H1 (cell line): ENCODE results near the gene KCNA2.

Source experiments
- CEBPB ChIP-seq: IDR thresholded peaks from 2 replicates; pipeline ENCODE4 v1.6.1; 2012; ENCODE audit warnings: low read depth, low read length
- EGR1 ChIP-seq: IDR thresholded peaks from 2 replicates; pipeline ENCODE4 v1.6.1; 2011; ENCODE audit warnings: low read depth, low read length, borderline replicate concordance
- EZH2 ChIP-seq: fragments of 200-600 bp; sonication (generic); IDR thresholded peaks from 2 replicates; pipeline ENCODE4 v1.7.1; 2012; ENCODE audit warnings: low read depth, mild to moderate bottlenecking, moderate library complexity, low read length, inconsistent platforms; ENCODE audit not compliant: severe bottlenecking
- GABPA ChIP-seq: IDR thresholded peaks from 2 replicates; pipeline ENCODE4 v1.6.1; 2011; ENCODE audit warnings: mild to moderate bottlenecking, low read length, moderate library complexity, borderline replicate concordance; ENCODE audit not compliant: insufficient read depth
- MAFK ChIP-seq: IDR thresholded peaks from 2 replicates; pipeline ENCODE4 v1.6.1; 2012; ENCODE audit warnings: low read depth, mild to moderate bottlenecking, improper control_type of control experiment, low read length
- POLR2A ChIP-seq, 2 experiments: IDR thresholded peaks; 1 replicate in 1 of 2; 2 replicates in 1 of 2; pipeline ENCODE4 v1.6.1; 2011; ENCODE audit warnings: low read depth in 2 of 2, low read length in 2 of 2, mild to moderate bottlenecking in 2 of 2; ENCODE audit errors: control extremely low read depth in 1 of 2
- POLR2AphosphoS5 ChIP-seq: IDR thresholded peaks from 2 replicates; pipeline ENCODE4 v1.6.1; 2011; ENCODE audit warnings: low read depth, low read length
- SIN3A ChIP-seq, 2 experiments: IDR thresholded peaks in 1 of 2; conservative IDR thresholded peaks in 1 of 2; 2 replicates each; pipeline ENCODE4 v1.6.1; 2011 to 2012; ENCODE audit warnings: low read length in 2 of 2, improper control_type of control experiment in 1 of 2, low read depth in 1 of 2, mild to moderate bottlenecking in 1 of 2
- TAF1 ChIP-seq: IDR thresholded peaks from 2 replicates; pipeline ENCODE4 v1.6.1; 2011; ENCODE audit warnings: mild to moderate bottlenecking, low read depth, low read length
- TF ChIP-seq, protein P1 (sequence below), 3 experiments: IDR thresholded peaks; 1 replicate in 2 of 3; 2 replicates in 1 of 3; pipeline versions ENCODE4 v1.5.1 to v1.6.1; 2011; ENCODE audit warnings: low read length in 3 of 3, mild to moderate bottlenecking in 3 of 3, inconsistent platforms in 2 of 3, low read depth in 1 of 3, moderate library complexity in 1 of 3; ENCODE audit not compliant: insufficient read depth in 1 of 3; ENCODE audit errors: control extremely low read depth in 1 of 3
- TF ChIP-seq, protein P2 (sequence below): IDR thresholded peaks from 2 replicates; pipeline ENCODE4 v1.6.1; 2011; ENCODE audit warnings: low read length, improper control_type of control experiment

DNA sequence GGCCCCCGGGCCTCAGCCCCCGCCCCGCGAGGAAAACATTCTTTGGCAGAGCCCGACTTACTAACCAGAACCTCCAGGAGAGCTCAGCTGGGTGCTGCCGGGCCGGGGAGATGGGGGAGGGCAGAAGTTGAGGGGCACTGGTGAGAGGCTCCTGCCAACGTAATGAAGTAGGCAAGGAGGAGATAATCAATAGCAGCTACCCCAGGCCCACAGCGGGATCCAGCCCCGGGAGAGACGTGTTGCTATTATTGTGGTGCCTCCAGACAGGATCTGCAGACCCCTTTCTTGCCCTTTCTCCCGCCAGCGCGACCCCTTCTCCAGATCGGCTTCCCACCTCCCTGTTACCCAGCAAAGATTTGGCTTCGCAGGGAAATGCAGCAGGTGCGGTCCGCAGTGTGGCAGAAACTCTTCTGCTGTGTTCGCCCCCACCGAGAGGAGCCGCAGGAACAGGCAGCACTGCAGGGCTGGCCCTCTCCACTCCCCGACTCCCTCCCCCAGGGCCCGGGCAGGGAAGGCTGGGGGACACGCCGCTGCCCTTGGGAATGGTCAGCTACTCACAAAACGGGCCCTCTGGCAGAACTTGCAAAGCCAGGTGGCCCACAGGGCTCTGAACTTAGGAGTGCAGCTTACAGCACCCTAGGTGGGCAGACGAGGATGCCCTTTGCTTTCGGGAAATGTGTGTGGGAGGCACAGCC lies 1.5 kb upstream of the KCNA2 start:
- TF ChIP-seq, protein P1, sequence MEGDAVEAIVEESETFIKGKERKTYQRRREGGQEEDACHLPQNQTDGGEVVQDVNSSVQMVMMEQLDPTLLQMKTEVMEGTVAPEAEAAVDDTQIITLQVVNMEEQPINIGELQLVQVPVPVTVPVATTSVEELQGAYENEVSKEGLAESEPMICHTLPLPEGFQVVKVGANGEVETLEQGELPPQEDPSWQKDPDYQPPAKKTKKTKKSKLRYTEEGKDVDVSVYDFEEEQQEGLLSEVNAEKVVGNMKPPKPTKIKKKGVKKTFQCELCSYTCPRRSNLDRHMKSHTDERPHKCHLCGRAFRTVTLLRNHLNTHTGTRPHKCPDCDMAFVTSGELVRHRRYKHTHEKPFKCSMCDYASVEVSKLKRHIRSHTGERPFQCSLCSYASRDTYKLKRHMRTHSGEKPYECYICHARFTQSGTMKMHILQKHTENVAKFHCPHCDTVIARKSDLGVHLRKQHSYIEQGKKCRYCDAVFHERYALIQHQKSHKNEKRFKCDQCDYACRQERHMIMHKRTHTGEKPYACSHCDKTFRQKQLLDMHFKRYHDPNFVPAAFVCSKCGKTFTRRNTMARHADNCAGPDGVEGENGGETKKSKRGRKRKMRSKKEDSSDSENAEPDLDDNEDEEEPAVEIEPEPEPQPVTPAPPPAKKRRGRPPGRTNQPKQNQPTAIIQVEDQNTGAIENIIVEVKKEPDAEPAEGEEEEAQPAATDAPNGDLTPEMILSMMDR (IDR thresholded peaks at IDR 0.05; ENCODE audit: control extremely low read depth in 1 of 3, insufficient read depth in 1 of 3, low read depth in 1 of 3, low read length in 3 of 3): no peak
- TF ChIP-seq POLR2AphosphoS5 (no peak), EZH2 (peak; percentile 67), POLR2A (IDR thresholded peaks at IDR 0.05; ENCODE audit: control extremely low read depth in 1 of 2, low read depth in 2 of 2, low read length in 2 of 2) (no peak), GABPA (no peak), TAF1 (no peak), SIN3A (conservative IDR thresholded peaks at IDR 0.05 in 1 of 2, IDR thresholded peaks at IDR 0.05 in 1 of 2; ENCODE audit: low read depth in 1 of 2, low read length in 2 of 2) (no peak), CEBPB (no peak), EGR1 (no peak), MAFK (no peak)
- TF ChIP-seq, protein P2, sequence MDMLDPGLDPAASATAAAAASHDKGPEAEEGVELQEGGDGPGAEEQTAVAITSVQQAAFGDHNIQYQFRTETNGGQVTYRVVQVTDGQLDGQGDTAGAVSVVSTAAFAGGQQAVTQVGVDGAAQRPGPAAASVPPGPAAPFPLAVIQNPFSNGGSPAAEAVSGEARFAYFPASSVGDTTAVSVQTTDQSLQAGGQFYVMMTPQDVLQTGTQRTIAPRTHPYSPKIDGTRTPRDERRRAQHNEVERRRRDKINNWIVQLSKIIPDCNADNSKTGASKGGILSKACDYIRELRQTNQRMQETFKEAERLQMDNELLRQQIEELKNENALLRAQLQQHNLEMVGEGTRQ: no peak
